A673 (cell line): ENCODE results near the gene NPSR1.
"Not testable (repeated sequence)": the region's sequence is repeated elsewhere in the genome, so short reads cannot be mapped to it uniquely, and the experiment has no call there.

Experiments
- CTCF ChIP-seq: fragments of 300-800, 200-600 bp; sonication (generic); conservative IDR thresholded peaks from 2 replicates; pipeline ENCODE4 v1.5.1; 2017; ENCODE audit warnings: low read depth, mild to moderate bottlenecking, antibody characterized with exemption, low read length, moderate library complexity, mixed read lengths
- EZH2 ChIP-seq: fragments of 200-600 bp; sonication (generic); IDR thresholded peaks from 2 replicates; pipeline ENCODE4 v1.6.1; 2017; ENCODE audit warnings: borderline replicate concordance, low read depth, mild to moderate bottlenecking, mixed read lengths, antibody characterized with exemption, low read length; ENCODE audit not compliant: poor library complexity, severe bottlenecking

GRCh38 chr7:34883855-34884254, 225.8 kb downstream of the NPSR1 start:
- not testable (repeated sequence) for TF ChIP-seq CTCF, EZH2
